Activated T-helper 1 cell treated with anti-CD3 and anti-CD28 coated beads, Interleukin-2, amount 50 U/mL, for 16 hours (primary cell): ENCODE results near the gene ICAM5.
"Not testable (repeated sequence)": the region's sequence is repeated elsewhere in the genome, so short reads cannot be mapped to it uniquely, and the experiment has no call there.

Source experiments
- DNase-seq, 2 donors: peaks; one replicate each; pipeline ENCODE4 v3.0.0-alpha.2; 2020; ENCODE audit warnings: low read depth in 1 of 2, low spot score in 1 of 2

Gene ICAM5

DNA sequence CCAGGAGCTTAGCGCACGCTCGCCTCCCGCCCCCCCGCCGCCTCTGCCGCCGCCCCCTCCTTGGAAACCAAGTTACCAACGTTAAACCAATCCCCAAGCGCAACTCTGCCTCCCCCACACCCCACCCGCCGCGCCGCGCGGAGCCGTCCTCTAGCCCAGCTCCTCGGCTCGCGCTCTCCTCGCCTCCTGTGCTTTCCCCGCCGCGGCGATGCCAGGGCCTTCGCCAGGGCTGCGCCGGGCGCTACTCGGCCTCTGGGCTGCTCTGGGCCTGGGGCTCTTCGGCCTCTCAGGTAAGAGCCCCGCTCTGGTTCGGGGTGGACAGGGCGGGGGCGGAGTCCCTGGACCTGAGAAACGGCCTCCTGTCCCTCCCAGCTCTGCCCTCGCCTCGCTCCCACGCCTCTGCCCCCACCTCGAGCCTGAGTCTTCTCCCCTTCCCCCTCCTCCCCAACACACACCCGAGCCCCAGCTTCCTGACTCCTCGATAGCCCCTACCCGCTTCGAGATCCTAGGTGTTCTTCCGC lies at the start of gene ICAM5:
ICAM5 (plus strand) TSS at position 117 of the 521 bp plus-strand sequence; CDS start at position 209, 92 bp downstream.
- DNase-seq: no peak

- not testable (repeated sequence) for DNase-seq
Observed at GRCh38 chr19:10241826-10242449, 47.8 kb upstream of the ICAM5 start.

DNA sequence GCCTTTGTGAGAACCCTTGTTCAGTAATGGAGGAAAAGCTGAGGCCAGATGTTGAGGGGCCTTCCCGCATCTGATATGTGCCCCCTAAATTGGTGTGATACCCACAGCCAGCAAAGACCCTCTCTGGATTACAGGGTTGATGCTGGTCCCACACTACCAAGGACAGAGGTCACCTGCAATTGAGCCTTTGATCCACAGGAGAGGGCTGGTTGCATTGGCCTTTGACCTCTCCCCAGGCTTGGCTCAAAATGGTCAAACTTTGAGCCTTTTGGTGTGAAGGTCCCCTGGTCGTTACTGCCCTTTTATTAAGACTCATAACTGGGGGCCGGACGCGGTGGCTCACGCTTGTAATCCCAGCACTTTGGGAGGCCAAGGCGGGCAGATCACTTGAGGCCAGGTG lies 46.1 kb upstream of the ICAM5 start:
- DNase-seq: no peak

DNA sequence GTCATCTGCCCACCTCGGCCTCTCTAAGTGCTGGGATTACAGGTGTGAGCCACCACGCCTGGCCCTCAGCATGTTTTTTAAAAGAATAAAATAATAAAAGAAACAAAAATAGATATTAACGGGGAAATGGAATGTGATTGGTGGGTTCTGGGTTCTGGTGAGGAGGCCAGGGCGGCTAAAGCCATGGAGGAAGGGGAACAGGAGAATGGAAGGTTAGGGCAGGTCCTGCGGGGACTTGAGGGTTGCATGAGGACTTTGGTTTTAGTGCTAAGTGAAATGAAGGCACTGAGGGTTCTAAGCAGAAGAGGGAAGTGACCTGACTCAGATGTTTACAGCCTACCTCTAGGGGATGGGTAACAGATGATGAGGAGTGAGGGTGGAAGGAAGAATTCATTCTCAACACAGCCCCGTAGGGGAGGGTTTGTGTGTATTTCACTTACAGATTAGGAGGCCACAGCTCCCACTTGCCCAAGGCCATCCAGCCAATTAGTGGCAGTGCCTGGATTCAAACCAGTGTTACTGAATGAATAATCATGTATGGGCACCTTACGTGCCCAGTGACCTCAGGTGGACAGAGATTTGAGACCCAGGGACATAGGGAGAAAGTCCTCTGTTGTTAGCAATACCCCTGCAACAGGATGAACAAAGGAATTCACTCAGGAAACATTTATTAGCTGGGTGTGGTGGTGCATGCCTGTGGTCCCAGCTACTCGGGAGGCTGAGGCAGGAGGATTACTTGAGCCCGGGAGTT lies 44.4 kb upstream of the ICAM5 start:
- no peak for DNase-seq

GRCh38 chr19:10246511-10246910 lies 43.2 kb upstream of the ICAM5 start:
- DNase-seq: no peak

- peak; percentile 88 to 91 for DNase-seq
Observed at GRCh38 chr19:10251792-10252694, 37.7 kb upstream of the ICAM5 start, which contains the start of gene MRPL4. Gene MRPL4, plus strand, starts transcription at chr19:10252214. Its CDS starts 40 bp downstream, at chr19:10252254.

GRCh38 chr19:10252707-10253106 lies 37.0 kb upstream of the ICAM5 start:
- DNase-seq: no peak

- DNase-seq: no peak
Observed at GRCh38 chr19:10254244-10254643, 35.5 kb upstream of the ICAM5 start.

DNA sequence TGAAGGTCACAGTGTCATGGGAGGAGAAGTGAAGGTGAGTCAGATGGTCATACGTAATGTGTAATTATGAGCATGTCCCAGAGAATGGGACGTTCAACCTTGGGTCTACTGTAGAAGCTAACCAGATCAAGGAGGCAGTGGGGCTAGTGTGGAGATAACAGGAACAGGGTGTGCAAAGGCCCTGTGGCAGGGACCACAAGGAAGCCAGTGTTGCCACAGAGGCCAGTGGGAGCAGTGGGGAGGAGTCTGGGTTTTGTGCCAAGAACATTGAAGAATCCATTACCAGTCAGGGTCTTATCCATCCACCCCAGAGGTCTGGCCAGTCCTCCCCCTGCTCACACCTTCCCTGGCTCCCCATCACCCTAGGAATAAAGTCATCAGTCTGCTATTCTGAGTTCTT lies 34.4 kb upstream of the ICAM5 start:
- DNase-seq: no peak

- no peak for DNase-seq
Observed at GRCh38 chr19:10256551-10256950, 33.2 kb upstream of the ICAM5 start.

DNA sequence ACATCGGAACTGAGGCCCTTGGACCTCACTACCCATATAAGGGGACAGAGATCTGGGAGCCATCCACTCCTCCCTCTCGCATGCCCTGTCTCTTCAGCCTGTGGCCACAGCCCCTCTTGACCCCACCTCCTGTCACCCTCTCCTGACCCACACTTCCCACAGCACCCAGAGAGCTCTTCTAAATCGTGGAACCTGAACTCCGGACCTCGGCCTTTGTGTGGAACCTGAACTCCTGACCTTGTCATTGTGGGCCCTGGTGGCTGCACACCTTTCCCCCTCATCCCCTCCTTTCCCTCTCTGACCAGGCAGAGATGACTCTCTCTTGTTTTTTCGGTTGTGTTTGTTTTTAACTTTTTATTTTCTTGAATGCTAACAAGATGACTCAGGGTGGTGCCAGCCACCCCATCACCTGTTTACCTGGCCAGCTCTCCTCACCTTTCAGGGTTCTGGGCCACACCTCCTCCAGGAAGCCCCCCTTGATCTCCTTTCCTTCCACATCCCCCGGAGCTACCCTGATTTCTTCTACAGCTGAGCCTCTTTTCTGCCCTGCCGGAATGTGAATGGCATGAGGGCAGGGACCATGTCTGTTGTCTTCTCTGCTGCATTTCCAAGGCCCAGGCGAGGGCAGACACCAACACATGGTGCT lies 32.7 kb upstream of the ICAM5 start:
- DNase-seq: no peak

DNA sequence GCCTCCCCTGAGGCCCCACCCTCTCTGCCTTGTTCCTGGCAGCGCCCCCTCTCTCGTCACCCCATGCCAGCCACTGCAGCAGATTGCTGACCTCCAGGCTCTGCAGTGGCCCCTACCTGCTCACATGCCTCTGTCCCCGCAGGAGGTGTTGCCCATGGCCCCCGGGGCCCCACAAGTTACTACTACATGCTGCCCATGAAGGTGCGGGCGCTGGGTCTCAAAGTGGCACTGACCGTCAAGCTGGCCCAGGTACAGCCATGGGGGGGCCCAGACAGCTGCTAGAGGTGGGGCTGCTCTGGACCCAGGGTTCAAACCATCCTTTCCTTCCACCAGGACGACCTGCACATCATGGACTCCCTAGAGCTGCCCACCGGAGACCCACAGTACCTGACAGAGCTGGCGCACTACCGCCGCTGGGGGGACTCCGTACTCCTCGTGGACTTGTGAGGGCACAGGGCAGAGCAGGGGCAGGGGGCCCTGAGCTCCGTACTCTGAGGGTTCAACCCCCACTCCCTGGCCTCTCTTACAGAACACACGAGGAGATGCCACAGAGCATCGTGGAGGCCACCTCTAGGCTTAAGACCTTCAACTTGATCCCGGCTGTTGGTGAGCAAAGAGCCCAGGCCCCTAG lies 31.6 kb upstream of the ICAM5 start:
- DNase-seq: no peak

GRCh38 chr19:10259162-10259905 lies 30.4 kb upstream of the ICAM5 start:
- DNase-seq: peak; percentile 69 to 79

DNA sequence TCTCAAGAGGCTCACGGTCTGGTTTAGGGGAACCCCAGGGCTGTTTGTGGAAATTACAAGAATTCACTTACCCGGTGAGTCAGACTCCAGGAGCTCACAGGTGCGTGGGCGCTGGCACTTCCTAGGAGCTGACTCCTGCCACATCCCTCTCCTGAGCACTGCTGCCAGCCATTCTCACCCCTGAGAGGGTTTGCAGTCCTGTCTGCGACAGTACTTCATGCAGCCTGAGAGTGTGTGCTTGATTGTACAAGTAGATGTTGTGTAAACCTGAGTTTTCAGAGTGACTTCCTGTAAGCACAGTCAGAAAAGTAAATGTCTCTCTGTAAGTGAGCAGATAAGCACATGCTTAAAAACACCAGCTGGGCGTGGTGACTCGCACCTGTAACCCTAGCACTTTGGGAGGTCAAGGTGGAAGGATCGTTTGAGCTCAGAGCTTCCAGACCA lies 29.6 kb upstream of the ICAM5 start:
- peak in 1 of 2 donors; percentile 40 for DNase-seq

- no peak for DNase-seq
Observed at GRCh38 chr19:10262771-10263170, 27.0 kb upstream of the ICAM5 start.

DNA sequence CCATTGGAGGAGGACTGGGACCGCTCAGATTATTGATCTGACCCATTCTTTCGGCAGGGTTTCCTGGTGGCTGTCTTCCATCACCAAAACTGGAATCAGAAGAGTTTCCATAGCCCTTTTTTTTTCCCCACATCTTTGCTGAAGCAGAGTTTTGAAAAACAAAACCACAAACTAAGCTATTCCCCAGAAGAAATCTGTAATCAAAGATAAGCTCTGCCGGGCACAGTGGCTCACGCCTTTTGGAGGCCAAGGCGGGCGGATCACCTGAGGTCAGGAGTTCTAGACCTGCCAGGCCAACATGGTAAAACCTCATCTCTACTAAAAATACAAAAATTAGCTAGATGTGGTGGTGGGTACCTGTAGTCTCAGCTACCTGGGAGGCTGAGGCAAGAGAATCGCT lies 23.0 kb upstream of the ICAM5 start:
- DNase-seq: no peak

- no peak for DNase-seq
Observed at GRCh38 chr19:10268071-10268470, 21.7 kb upstream of the ICAM5 start.

DNA sequence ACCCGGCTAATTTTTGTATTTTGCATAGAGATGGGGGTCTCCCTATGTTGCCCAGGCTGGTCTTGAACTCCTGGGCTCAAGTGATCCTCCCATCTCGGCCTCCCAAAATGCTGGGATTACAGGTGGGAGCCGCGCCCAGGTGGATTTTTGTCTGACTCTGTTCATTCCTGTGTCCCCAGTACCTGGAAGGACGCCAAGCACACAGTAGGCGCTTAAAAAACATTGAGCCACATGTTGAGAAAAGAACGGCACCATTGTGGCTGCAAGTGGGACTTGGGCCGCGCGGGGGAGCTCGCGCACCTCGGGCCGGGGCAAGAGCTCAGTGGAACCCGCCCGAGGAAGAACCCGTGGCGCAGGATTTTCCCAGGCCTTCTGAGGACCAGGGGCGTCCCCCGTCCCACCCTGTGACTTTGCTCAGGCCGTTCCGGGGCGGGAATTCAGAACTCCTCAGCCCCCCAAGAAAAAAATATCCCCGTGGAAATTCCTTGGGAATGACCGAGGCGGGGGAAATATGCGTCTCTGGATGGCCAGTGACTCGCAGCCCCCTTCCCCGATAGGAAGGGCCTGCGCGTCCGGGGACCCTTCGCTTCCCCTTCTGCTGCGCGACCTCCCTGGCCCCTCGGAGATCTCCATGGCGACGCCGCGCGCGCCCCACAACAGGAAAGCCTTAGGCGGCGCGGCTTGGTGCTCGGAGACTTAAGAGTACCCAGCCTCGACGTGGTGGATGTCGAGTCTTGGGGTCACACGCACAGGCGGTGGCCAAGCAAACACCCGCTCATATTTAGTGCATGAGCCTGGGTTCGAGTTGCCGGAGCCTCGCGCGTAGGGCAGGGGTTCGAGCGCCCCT lies 20.2 kb upstream of the ICAM5 start:
- peak; percentile 78 to 79 for DNase-seq

GRCh38 chr19:10270180-10270615 lies 19.6 kb upstream of the ICAM5 start:
- peak in 1 of 2 donors; percentile 56 for DNase-seq
